Panc1 (cell line): ENCODE data around the gene FUT3. TPM values are rescaled to one million over a fixed set of nuclear protein-coding genes. Genes with fewer than 3 reads are reported as not detected.

Experiments used
- ATAC-seq: fragments of 200-7000 bp; cut with Tn5 transposase; 2 replicates; pipeline ENCODE4 v1.9.1; 2020; ENCODE audit warnings: mild to moderate bottlenecking, moderate library complexity
- BruUV-seq: library from RNA; stranded (reverse); fragments of 400-500 nt; replicated peaks from 2 replicates; lab custom pipeline; 2021; lab: Mats Ljungman, UMichigan
- CTCF ChIA-PET: fragments of 300-600 bp; sonication (Branson Sonifier 250); formaldehyde crosslinking; loops from one replicate; lab custom pipeline; 2022; ENCODE audit warnings: antibody characterized with exemption; lab: Charles Lee
- POLR2A ChIA-PET: fragments of 300-600 bp; sonication (Branson Sonifier 250); formaldehyde crosslinking; loops from one replicate; lab custom pipeline; 2022; ENCODE audit warnings: antibody characterized with exemption; lab: Charles Lee
- DNase-seq: peaks from one replicate; pipeline ENCODE4 v3.0.0-alpha.2; 2010; ENCODE audit warnings: low read depth, low spot score
- H3K27ac ChIP-seq: 2 replicates; pipeline ENCODE4 v1.5.1; 2011; ENCODE audit warnings: mild to moderate bottlenecking, low read length, inconsistent platforms
- H3K27me3 ChIP-seq: fragments of 200-500 bp; sonication (Bioruptor generic); 2 replicates; pipeline ENCODE4 v1.6.0; 2014; ENCODE audit warnings: low read length, inconsistent platforms; ENCODE audit not compliant: control insufficient read depth, insufficient read depth
- H3K36me3 ChIP-seq: fragments of 200-500 bp; sonication (Bioruptor generic); 2 replicates; pipeline ENCODE4 v1.5.1; 2014; ENCODE audit warnings: inconsistent platforms, mild to moderate bottlenecking, low read length, moderate library complexity; ENCODE audit not compliant: control insufficient read depth, insufficient read depth
- H3K4me1 ChIP-seq: 2 replicates; pipeline ENCODE4 v1.5.1; 2011; ENCODE audit warnings: inconsistent platforms, mild to moderate bottlenecking, low read length, moderate library complexity; ENCODE audit not compliant: control insufficient read depth, insufficient read depth
- H3K4me3 ChIP-seq, 2 experiments: 2 replicates each; pipeline ENCODE4 v1.5.1; 2011 to 2012; ENCODE audit warnings: low read depth in 2 of 2, low read length in 2 of 2, mild to moderate bottlenecking in 2 of 2, inconsistent platforms in 1 of 2, moderate library complexity in 1 of 2
- H3K9me3 ChIP-seq: fragments of 200-500 bp; sonication (Bioruptor generic); 2 replicates; pipeline ENCODE4 v1.5.1; 2014; ENCODE audit warnings: low read depth, mild to moderate bottlenecking, inconsistent platforms, low read length, moderate library complexity; ENCODE audit not compliant: control insufficient read depth, insufficient read depth
- CTCF ChIP-seq: fragments of 450-650 bp; IDR thresholded peaks from 2 replicates; pipeline ENCODE4 v1.5.1; 2017; ENCODE audit warnings: mild to moderate bottlenecking
- POLR2AphosphoS5 ChIP-seq: IDR thresholded peaks from 2 replicates; pipeline ENCODE4 v1.6.1; 2012; ENCODE audit warnings: mild to moderate bottlenecking, low read depth, low read length, moderate library complexity
- REST ChIP-seq, 2 experiments: IDR thresholded peaks; 2 replicates each; pipeline ENCODE4 v1.6.1; 2011 to 2012; ENCODE audit warnings: low read depth in 2 of 2, control low read depth in 1 of 2, low read length in 1 of 2, mild to moderate bottlenecking in 1 of 2, moderate library complexity in 1 of 2; ENCODE audit not compliant: insufficient read depth in 1 of 2
- SIN3A ChIP-seq: IDR thresholded peaks from 2 replicates; pipeline ENCODE4 v1.6.1; 2012; ENCODE audit warnings: low read depth, mild to moderate bottlenecking, low read length, moderate library complexity, borderline replicate concordance; ENCODE audit not compliant: insufficient read depth
- TCF7L2 ChIP-seq: IDR thresholded peaks from 2 replicates; pipeline ENCODE4 v1.6.1; 2011; ENCODE audit warnings: mild to moderate bottlenecking, low read depth, low read length, inconsistent platforms
- in situ Hi-C: cut with HindIII; loops from 2 replicates; pipeline ENCODE4 v1.10.0; 2016; ENCODE audit warnings: low sequenced_read_pairs, low pct_unique_long_range_greater_than_20kb
- intact Hi-C: fragments of 100-400 bp; cut with micrococcal nuclease; formaldehyde crosslinking; loops from one replicate; pipeline ENCODE4 v1.10.0; 2022; ENCODE audit not compliant: unreplicated experiment
- total RNA-seq: library from RNA; stranded (reverse); gene quantifications from one replicate; pipeline ENCODE4 v1.2.1, GENCODE V29; 2021; ENCODE audit not compliant: unreplicated experiment

The FUT3 gene
- total RNA-seq, 1 experiment from 2014 or later, result 0.36 TPM

- Histone ChIP-seq H3K36me3 (no peaks in the 10 kb centered on the region), H3K27me3 (no peaks in the 10 kb centered on the region), H3K27ac (no peak overlapping the region), H3K9me3 (no peaks in the 10 kb centered on the region), H3K4me1 (peaks cover 1% of the 10 kb centered on the region; the same call in 1 of the 2 replicates), H3K4me3 (no peak overlapping the region)
- no peak for ATAC-seq
- DNase-seq, result no peak
- POLR2A ChIA-PET, result no interaction called here
- CTCF ChIA-PET, result no interaction called here
- in situ Hi-C loops, result no loop called here
- intact Hi-C loops, result no loop called here
- BruUV-seq, result no TSS peak
- TF ChIP-seq SIN3A (no peak), POLR2AphosphoS5 (no peak), CTCF (no peak), REST (IDR thresholded peaks at IDR 0.05; ENCODE audit: insufficient read depth in 1 of 2, low read depth in 2 of 2, low read length in 1 of 2) (no peak), TCF7L2 (no peak)
Measured at GRCh38 chr19:5832061-5832460, 19.2 kb downstream of the FUT3 start.

GRCh38 chr19:5831159-5831558, 20.1 kb downstream of the FUT3 start:
- in situ Hi-C loops, result no loop called here

More at GRCh38 chr19:5831159-5831558, 20.1 kb downstream of the FUT3 start:
- Histone ChIP-seq H3K9me3 (no peaks in the 10 kb centered on the region), H3K4me1 (peaks cover 8% of the 10 kb centered on the region), H3K4me3 (no peak overlapping the region), H3K27me3 (no peaks in the 10 kb centered on the region), H3K27ac (no peak overlapping the region), H3K36me3 (no peaks in the 10 kb centered on the region)
- no peak for DNase-seq
- CTCF ChIA-PET, result interaction anchor here (0.6 kb wide), 1 partner anchor 22 kb away, joined by 3 read pairs; no protein-coding TSS in a partner anchor
- POLR2A ChIA-PET, result no interaction called here
- BruUV-seq, result no TSS peak
- ATAC-seq, result no peak
- no peak for TF ChIP-seq REST (IDR thresholded peaks at IDR 0.05; ENCODE audit: insufficient read depth in 1 of 2, low read depth in 2 of 2, low read length in 1 of 2)
- TF ChIP-seq TCF7L2, result no peak
- TF ChIP-seq SIN3A, result no peak
- no peak for TF ChIP-seq CTCF
- TF ChIP-seq POLR2AphosphoS5, result no peak
- intact Hi-C loops, result no loop called here
